ENCODE data around the gene TLCD1.
"Not testable (repeated sequence)": the region's sequence is repeated elsewhere in the genome, so short reads cannot be mapped to it uniquely, and the experiment has no call there.

Gene TLCD1

GRCh38 chr17:28740406-28741357 lies 14.6 kb upstream of the TLCD1 start:
- TF ChIP-seq, protein P1, sequence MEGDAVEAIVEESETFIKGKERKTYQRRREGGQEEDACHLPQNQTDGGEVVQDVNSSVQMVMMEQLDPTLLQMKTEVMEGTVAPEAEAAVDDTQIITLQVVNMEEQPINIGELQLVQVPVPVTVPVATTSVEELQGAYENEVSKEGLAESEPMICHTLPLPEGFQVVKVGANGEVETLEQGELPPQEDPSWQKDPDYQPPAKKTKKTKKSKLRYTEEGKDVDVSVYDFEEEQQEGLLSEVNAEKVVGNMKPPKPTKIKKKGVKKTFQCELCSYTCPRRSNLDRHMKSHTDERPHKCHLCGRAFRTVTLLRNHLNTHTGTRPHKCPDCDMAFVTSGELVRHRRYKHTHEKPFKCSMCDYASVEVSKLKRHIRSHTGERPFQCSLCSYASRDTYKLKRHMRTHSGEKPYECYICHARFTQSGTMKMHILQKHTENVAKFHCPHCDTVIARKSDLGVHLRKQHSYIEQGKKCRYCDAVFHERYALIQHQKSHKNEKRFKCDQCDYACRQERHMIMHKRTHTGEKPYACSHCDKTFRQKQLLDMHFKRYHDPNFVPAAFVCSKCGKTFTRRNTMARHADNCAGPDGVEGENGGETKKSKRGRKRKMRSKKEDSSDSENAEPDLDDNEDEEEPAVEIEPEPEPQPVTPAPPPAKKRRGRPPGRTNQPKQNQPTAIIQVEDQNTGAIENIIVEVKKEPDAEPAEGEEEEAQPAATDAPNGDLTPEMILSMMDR (IDR thresholded peaks at IDR 0.05; ENCODE audit: insufficient read depth, missing control alignments): no peak

GRCh38 chr17:28738680-28739384 lies 12.8 kb upstream of the TLCD1 start:
- TF ChIP-seq, protein P1 (IDR thresholded peaks at IDR 0.05; ENCODE audit: insufficient read depth, missing control alignments): no peak
- FAIRE-seq (no peak), DNase-seq (ENCODE audit: insufficient read length, low spot score) (no peak)

More at GRCh38 chr17:28740406-28741357, 14.6 kb upstream of the TLCD1 start:
- DNase-seq (ENCODE audit: insufficient read length, low spot score) (no peak), FAIRE-seq (no peak)

DNA sequence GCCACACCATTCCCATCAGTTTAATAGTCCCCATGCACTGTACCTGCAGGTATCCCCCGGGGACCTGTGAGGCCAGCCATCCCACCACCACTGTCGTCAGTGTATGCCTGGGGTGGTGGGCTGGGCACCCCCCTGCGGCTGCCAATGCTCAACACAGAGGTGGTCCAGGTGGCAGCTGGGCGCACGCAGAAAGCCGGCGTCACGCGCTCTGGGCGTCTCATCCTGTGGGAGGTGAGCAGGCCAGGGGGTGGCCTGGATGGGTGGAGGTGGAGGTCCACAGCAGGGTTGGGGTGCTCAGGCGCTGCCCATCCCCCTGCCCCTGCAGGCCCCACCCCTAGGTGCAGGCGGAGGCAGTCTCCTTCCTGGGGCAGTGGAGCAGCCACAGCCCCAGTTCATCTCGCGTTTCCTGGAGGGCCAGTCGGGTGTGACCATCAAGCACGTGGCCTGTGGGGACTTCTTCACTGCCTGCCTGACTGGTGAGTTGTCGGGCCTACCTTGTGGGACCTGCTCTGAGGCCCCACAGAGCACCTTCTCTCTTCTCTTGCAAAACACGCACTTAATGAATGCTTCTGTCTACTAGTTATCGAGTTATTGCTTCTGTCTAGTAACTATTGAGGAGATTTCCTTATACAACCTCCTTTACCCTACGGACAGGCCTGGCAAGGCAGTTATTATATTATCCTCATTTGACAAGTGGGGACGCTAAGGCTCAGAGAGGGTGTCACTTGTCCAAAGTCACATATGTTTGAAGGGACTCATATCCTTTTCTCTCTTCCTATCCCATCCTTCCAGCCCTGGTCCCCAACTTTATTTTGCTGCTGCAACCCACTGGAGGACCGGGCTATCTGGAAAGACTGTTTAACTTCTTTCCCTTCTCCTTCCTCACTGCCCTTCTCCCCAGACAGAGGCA lies 12.0 kb upstream of the TLCD1 start:
- no peak for DNase-seq (ENCODE audit: insufficient read length, low spot score)
- no peak for FAIRE-seq
- TF ChIP-seq, protein P1 (IDR thresholded peaks at IDR 0.05; ENCODE audit: insufficient read depth, missing control alignments): no peak

- TF ChIP-seq, protein P1 (IDR thresholded peaks at IDR 0.05; ENCODE audit: insufficient read depth, missing control alignments): no peak
- FAIRE-seq (no peak), DNase-seq (ENCODE audit: insufficient read length, low spot score) (no peak)
Measured at GRCh38 chr17:28737316-28737715, 11.3 kb upstream of the TLCD1 start.

- FAIRE-seq; DNase-seq (ENCODE audit: insufficient read length, low spot score): not testable (repeated sequence)
Measured at GRCh38 chr17:28735913-28736769, 10.1 kb upstream of the TLCD1 start.

GRCh38 chr17:28735242-28735722 lies 9.2 kb upstream of the TLCD1 start:
- FAIRE-seq: no peak
- no peak for DNase-seq (ENCODE audit: insufficient read length, low spot score)
- TF ChIP-seq, protein P1 (IDR thresholded peaks at IDR 0.05; ENCODE audit: insufficient read depth, missing control alignments): no peak

Data from D721Med (cell line).